NOMO-1 treated with dmso at 0.1 percent for 144 hours (cell line): ENCODE results near the gene ASB13.

ENCODE experiments used
- DNase-seq: peaks from one replicate; lab custom pipeline; 2025; ENCODE audit not compliant: unreplicated experiment; lab: John Stamatoyannopoulos, UW

ASB13 gene

GRCh38 chr10:5648494-5649457 is 17.6 kb downstream of the ASB13 start:
- no peak for DNase-seq

GRCh38 chr10:5647507-5648240 is 18.7 kb downstream of the ASB13 start:
- no peak for DNase-seq

GRCh38 chr10:5645944-5646617 is 20.3 kb downstream of the ASB13 start:
- DNase-seq: no peak

- no peak for DNase-seq
Observed at GRCh38 chr10:5645375-5645774, 21.0 kb downstream of the ASB13 start.

GRCh38 chr10:5644930-5645329 is 21.5 kb downstream of the ASB13 start:
- no peak for DNase-seq

- no peak for DNase-seq
Observed at GRCh38 chr10:5643346-5644067, 22.9 kb downstream of the ASB13 start.

- DNase-seq: no peak
Observed at GRCh38 chr10:5641501-5641900, 24.9 kb downstream of the ASB13 start.

- DNase-seq: no peak
Observed at GRCh38 chr10:5640501-5640900, 25.9 kb downstream of the ASB13 start.

- no peak for DNase-seq
Observed at GRCh38 chr10:5640036-5640435, 26.4 kb downstream of the ASB13 start.

GRCh38 chr10:5639066-5639465 is 27.3 kb downstream of the ASB13 start:
- DNase-seq: no peak

GRCh38 chr10:5638494-5638893 is 27.9 kb downstream of the ASB13 start:
- no peak for DNase-seq

- DNase-seq: no peak
Observed at GRCh38 chr10:5634918-5635317, 31.5 kb downstream of the ASB13 start.

GRCh38 chr10:5633166-5633749 is 33.1 kb downstream of the ASB13 start:
- no peak for DNase-seq

GRCh38 chr10:5632446-5632845 is 33.9 kb downstream of the ASB13 start:
- no peak for DNase-seq

- DNase-seq: no peak
Observed at GRCh38 chr10:5631936-5632335, 34.5 kb downstream of the ASB13 start.

- DNase-seq: no peak
Observed at GRCh38 chr10:5630112-5630436, 36.3 kb downstream of the ASB13 start.

GRCh38 chr10:5629303-5630111 is 36.9 kb downstream of the ASB13 start:
- peak; percentile 42 for DNase-seq

GRCh38 chr10:5628451-5629302 is 37.7 kb downstream of the ASB13 start:
- DNase-seq: no peak

- DNase-seq: no peak
Observed at GRCh38 chr10:5627486-5628044, 38.8 kb downstream of the ASB13 start.
